ENCODE data around the gene GSK3B. TPM values are rescaled to one million over a fixed set of nuclear protein-coding genes. Genes with fewer than 3 reads are reported as not detected.

Gene GSK3B
- total RNA-seq, 1 donor from 2014 or later, result 11.8 TPM

- intact Hi-C loops (cut with DNase I), result no loop called here
- Histone ChIP-seq H3K36me3 (no peaks in the 10 kb centered on the region), H3K9me3 (no peaks in the 10 kb centered on the region), H3K4me3 (no peak overlapping the region), H3K27me3 (no peaks in the 10 kb centered on the region), H3K27ac (no peak overlapping the region), H3K4me1 (no peaks in the 10 kb centered on the region)
- TF ChIP-seq CTCF (IDR thresholded peaks at IDR 0.05), result no peak
- no peak for DNase-seq (ENCODE audit: low spot score in 2 of 2)
These were observed 43.3 kb upstream of the GSK3B start for GRCh38 chr3:120137548-120137947.

- no peak for DNase-seq (ENCODE audit: low spot score in 2 of 2)
- H3K9me3 ChIP-seq, result no peaks in the 10 kb centered on the region
- no peaks in the 10 kb centered on the region for H3K27me3 ChIP-seq
- intact Hi-C loops (cut with DNase I), result no loop called here
- H3K4me3 ChIP-seq, result no peak overlapping the region
- no peaks in the 10 kb centered on the region for H3K36me3 ChIP-seq
- TF ChIP-seq CTCF (IDR thresholded peaks at IDR 0.05), result no peak
- no peak overlapping the region for H3K27ac ChIP-seq
- H3K4me1 ChIP-seq, result no peaks in the 10 kb centered on the region
These were observed 36.4 kb upstream of the GSK3B start for GRCh38 chr3:120130656-120131055.

GRCh38 chr3:120129718-120130513, 35.7 kb upstream of the GSK3B start:
- intact Hi-C loops (cut with DNase I), result no loop called here
- Histone ChIP-seq H3K9me3 (no peaks in the 10 kb centered on the region), H3K4me3 (no peak overlapping the region), H3K27ac (no peak overlapping the region), H3K27me3 (no peaks in the 10 kb centered on the region), H3K4me1 (no peaks in the 10 kb centered on the region), H3K36me3 (no peaks in the 10 kb centered on the region)
- TF ChIP-seq CTCF (IDR thresholded peaks at IDR 0.05), result no peak
- no peak for DNase-seq (ENCODE audit: low spot score in 2 of 2)

GRCh38 chr3:120129051-120129450, 34.8 kb upstream of the GSK3B start:
- no peak for TF ChIP-seq CTCF (IDR thresholded peaks at IDR 0.05)

GRCh38 chr3:120125992-120126391, 31.7 kb upstream of the GSK3B start:
- Histone ChIP-seq H3K9me3 (no peaks in the 10 kb centered on the region), H3K36me3 (no peaks in the 10 kb centered on the region), H3K27me3 (no peaks in the 10 kb centered on the region), H3K27ac (no peak overlapping the region), H3K4me3 (no peak overlapping the region), H3K4me1 (no peaks in the 10 kb centered on the region)
- no peak for TF ChIP-seq CTCF (IDR thresholded peaks at IDR 0.05)
- no peak for DNase-seq (ENCODE audit: low spot score in 2 of 2)
- intact Hi-C loops (cut with DNase I), result no loop called here

More at GRCh38 chr3:120129051-120129450, 34.8 kb upstream of the GSK3B start:
- Histone ChIP-seq H3K4me1 (no peaks in the 10 kb centered on the region), H3K9me3 (no peaks in the 10 kb centered on the region), H3K4me3 (no peak overlapping the region), H3K36me3 (no peaks in the 10 kb centered on the region), H3K27ac (no peak overlapping the region), H3K27me3 (no peaks in the 10 kb centered on the region)
- no peak for DNase-seq (ENCODE audit: low spot score in 2 of 2)
- intact Hi-C loops (cut with DNase I), result no loop called here

Data from ascending aorta (tissue), 2 donors.